Uterus (tissue), 2 donors: ENCODE results near the gene BCAT1.

Source experiments
- CTCF ChIP-seq, 4 experiments: fragments of 200-600 bp in 2 of 4; fragments of 450-650 bp in 2 of 4; sonication (generic) in 2 of 4; IDR thresholded peaks; one replicate each; pipeline ENCODE4 v1.5.1; 2016 to 2019; ENCODE audit warnings: antibody characterized with exemption in 4 of 4, mild to moderate bottlenecking in 2 of 4, moderate library complexity in 1 of 4
- POLR2A ChIP-seq, 2 donors: fragments of 450-650 bp; IDR thresholded peaks; one replicate each; pipeline ENCODE4 v1.6.1; 2016; ENCODE audit warnings: antibody characterized with exemption in 2 of 2, mild to moderate bottlenecking in 1 of 2, moderate library complexity in 1 of 2

DNA sequence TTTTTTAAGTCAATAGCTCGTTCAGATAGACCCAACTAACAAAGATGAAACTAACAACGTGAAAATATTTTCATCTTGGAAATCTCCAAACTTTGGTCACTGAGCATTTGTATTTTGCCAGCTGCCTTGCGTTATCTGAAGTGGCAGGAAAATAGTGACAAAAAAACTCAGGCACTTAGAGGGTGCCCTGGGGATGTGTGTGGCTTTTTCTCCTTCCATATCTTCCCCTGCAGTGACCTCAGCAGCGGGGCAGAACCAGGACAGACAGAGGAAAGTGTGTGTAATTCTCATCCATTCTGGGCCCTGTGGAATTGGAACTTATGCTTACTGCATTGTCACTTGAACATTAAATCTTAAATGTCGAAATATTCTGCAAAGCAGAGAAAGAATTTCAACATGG lies 152.0 kb downstream of the BCAT1 start:
- no peak for TF ChIP-seq CTCF (IDR thresholded peaks at IDR 0.05)
- TF ChIP-seq POLR2A (IDR thresholded peaks at IDR 0.05) = no peak
